DOHH2 (cell line): ENCODE data around the gene PLPPR1.

Experiments
- H3F3A ChIP-seq: fragments of 200-600 bp; sonication (generic), shearing (Covaris generic); 2 replicates; pipeline ENCODE4 v1.6.0; 2016; ENCODE audit warnings: antibody characterized with exemption, mild to moderate bottlenecking; ENCODE audit not compliant: control insufficient read depth, insufficient read depth
- H3K27ac ChIP-seq: fragments of 200-600 bp; sonication (generic); 2 replicates; pipeline ENCODE4 v1.5.1; 2014; ENCODE audit warnings: low read depth, mild to moderate bottlenecking, low read length, moderate library complexity
- H3K27me3 ChIP-seq: fragments of 200-600 bp; sonication (generic); 2 replicates; pipeline ENCODE4 v1.6.1; 2014; ENCODE audit warnings: mild to moderate bottlenecking, low read length, mixed read lengths; ENCODE audit not compliant: control insufficient read depth
- H3K36me3 ChIP-seq: fragments of 200-600 bp; sonication (generic); 2 replicates; pipeline ENCODE4 v1.6.1; 2014; ENCODE audit warnings: mild to moderate bottlenecking, low read length, moderate library complexity, mixed read lengths; ENCODE audit not compliant: control insufficient read depth
- H3K4me1 ChIP-seq: fragments of 200-600 bp; sonication (generic); 2 replicates; pipeline ENCODE4 v1.6.1; 2014; ENCODE audit warnings: mild to moderate bottlenecking, low read length, mixed read lengths; ENCODE audit not compliant: control insufficient read depth
- H3K4me2 ChIP-seq: fragments of 200-600 bp; sonication (generic); 2 replicates; pipeline ENCODE4 v1.6.0; 2014; ENCODE audit warnings: mild to moderate bottlenecking, low read length, moderate library complexity
- H3K4me3 ChIP-seq: fragments of 200-600 bp; sonication (generic); 2 replicates; pipeline ENCODE4 v1.5.1; 2014; ENCODE audit warnings: mild to moderate bottlenecking, low read length, mixed read lengths
- H3K79me2 ChIP-seq: fragments of 200-600 bp; sonication (generic); 2 replicates; pipeline ENCODE4 v1.6.1; 2014; ENCODE audit warnings: mild to moderate bottlenecking, low read length, mixed read lengths; ENCODE audit not compliant: control insufficient read depth
- H3K9me2 ChIP-seq: fragments of 200-600 bp; sonication (generic); replicated peaks from 2 replicates; pipeline ENCODE4 v1.6.1; 2014; ENCODE audit warnings: mild to moderate bottlenecking, low read length, mixed read lengths; ENCODE audit not compliant: control insufficient read depth
- H3K9me3 ChIP-seq: fragments of 200-600 bp; sonication (generic); 2 replicates; pipeline ENCODE4 v1.6.1; 2014; ENCODE audit warnings: antibody characterized with exemption, low read length, mixed read lengths; ENCODE audit not compliant: control insufficient read depth, insufficient read depth
- H4K20me1 ChIP-seq: fragments of 200-600 bp; sonication (generic); 2 replicates; pipeline ENCODE4 v1.6.0; 2014; ENCODE audit warnings: low read depth, mild to moderate bottlenecking, antibody characterized with exemption, low read length, moderate library complexity; ENCODE audit not compliant: control insufficient read depth, insufficient read depth
- CTCF ChIP-seq: fragments of 200-600 bp; sonication (generic); IDR thresholded peaks from one replicate; pipeline ENCODE4 v1.5.1; 2014; ENCODE audit warnings: antibody characterized with exemption, mild to moderate bottlenecking, low read depth, low read length; ENCODE audit not compliant: poor library complexity, severe bottlenecking
- EZH2phosphoT487 ChIP-seq: fragments of 200-600 bp; sonication (generic); IDR thresholded peaks from 2 replicates; pipeline ENCODE4 v1.6.1; 2017; ENCODE audit warnings: borderline replicate concordance, mild to moderate bottlenecking, antibody characterized with exemption, low read length, moderate library complexity, mixed read lengths

PLPPR1 gene

GRCh38 chr9:101028346-101029314 is at the start of gene PLPPR1:
TSS of gene PLPPR1 (plus strand) at chr9:101028727.
- Histone ChIP-seq H3K4me3 (no peak within 1 kb of the TSS), H3K4me1 (no peaks in the 10 kb centered on the region), H4K20me1 (no peaks in the 10 kb centered on the region), H3K27ac (no peak within 1 kb of the TSS), H3K9me3 (peaks cover 4% of the 10 kb centered on the region; the same call in 1 of the 2 replicates), H3K9me2 (no peaks in the 10 kb centered on the region), H3K79me2 (no peaks in the 10 kb centered on the region), H3K36me3 (no peaks in the 10 kb centered on the region), H3F3A (no peaks in the 10 kb centered on the region), H3K27me3 (no peaks in the 10 kb centered on the region), H3K4me2 (no peak within 1 kb of the TSS)
- TF ChIP-seq EZH2phosphoT487 (no peak), CTCF (no peak)

GRCh38 chr9:100989731-100990130 is 38.8 kb upstream of the PLPPR1 start:
- H3K4me2 ChIP-seq = no peak overlapping the region
- no peak overlapping the region for H3K4me3 ChIP-seq
- H3K4me1 ChIP-seq = no peaks in the 10 kb centered on the region
- no peaks in the 10 kb centered on the region for H4K20me1 ChIP-seq
- no peak overlapping the region for H3K27ac ChIP-seq
- TF ChIP-seq CTCF (no peak), EZH2phosphoT487 (no peak)
- H3F3A ChIP-seq = no peaks in the 10 kb centered on the region
- no peaks in the 10 kb centered on the region; the same call in 1 of the 2 replicates for H3K9me2 ChIP-seq
- H3K79me2 ChIP-seq = no peaks in the 10 kb centered on the region
- H3K9me3 ChIP-seq = no peaks in the 10 kb centered on the region
- no peaks in the 10 kb centered on the region for H3K36me3 ChIP-seq
- no peaks in the 10 kb centered on the region for H3K27me3 ChIP-seq

GRCh38 chr9:100990605-100991381 is 37.7 kb upstream of the PLPPR1 start:
- no peak overlapping the region for H3K4me3 ChIP-seq
- no peaks in the 10 kb centered on the region for H4K20me1 ChIP-seq
- no peaks in the 10 kb centered on the region for H3K36me3 ChIP-seq
- TF ChIP-seq CTCF (no peak), EZH2phosphoT487 (no peak)
- no peaks in the 10 kb centered on the region for H3F3A ChIP-seq
- no peak overlapping the region for H3K27ac ChIP-seq
- no peaks in the 10 kb centered on the region for H3K9me3 ChIP-seq
- H3K4me1 ChIP-seq = no peaks in the 10 kb centered on the region
- H3K79me2 ChIP-seq = no peaks in the 10 kb centered on the region
- no peaks in the 10 kb centered on the region for H3K27me3 ChIP-seq
- H3K9me2 ChIP-seq = no peaks in the 10 kb centered on the region; the same call in 1 of the 2 replicates
- H3K4me2 ChIP-seq = no peak overlapping the region
